ENCODE data around the gene FAM117B. TPM values are rescaled to one million over a fixed set of nuclear protein-coding genes. Genes with fewer than 3 reads are reported as not detected.

The FAM117B gene
- total RNA-seq, 1 experiment from 2014 or later, result 9.9 TPM

DNA sequence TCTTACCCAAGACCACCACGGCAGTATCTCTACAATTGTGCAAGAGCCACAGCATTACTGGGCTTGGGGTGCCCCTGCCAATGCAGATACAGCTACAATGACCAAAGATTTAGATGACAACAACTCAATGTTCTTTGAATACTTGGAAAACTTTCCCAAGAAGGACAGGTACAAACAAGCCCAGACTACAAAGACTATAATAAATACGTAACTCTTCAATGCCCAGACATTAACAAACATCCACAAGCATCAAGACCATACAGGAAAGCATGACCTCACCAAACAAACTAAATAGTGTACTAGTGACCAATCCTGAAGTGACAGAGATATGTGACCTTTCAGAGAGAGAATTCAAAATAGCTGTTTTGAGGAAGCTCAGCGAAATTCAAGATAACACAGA, 174.0 kb downstream of the FAM117B start:
- DNase-seq (ENCODE audit: low spot score), result no peak

DNA sequence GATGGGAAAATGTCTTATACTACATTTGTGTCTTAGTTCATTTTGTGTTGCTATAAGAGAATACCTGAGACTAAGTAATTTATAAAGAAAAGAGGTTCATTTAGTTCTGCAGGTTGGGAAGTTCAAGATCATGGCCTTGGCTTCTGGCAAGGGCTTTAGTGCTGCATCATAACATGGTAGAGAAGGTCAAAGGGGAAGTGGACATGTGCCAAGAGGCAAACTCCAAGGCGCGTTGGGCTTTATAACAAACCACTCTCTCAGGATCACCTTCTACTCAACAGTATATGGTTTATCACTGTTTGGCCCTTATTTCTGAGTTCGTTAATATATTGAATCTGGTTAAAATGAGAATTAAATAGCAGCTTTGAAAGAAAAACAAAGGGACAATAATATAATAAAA, 178.6 kb downstream of the FAM117B start:
- no peak for DNase-seq (ENCODE audit: low spot score)

DNA sequence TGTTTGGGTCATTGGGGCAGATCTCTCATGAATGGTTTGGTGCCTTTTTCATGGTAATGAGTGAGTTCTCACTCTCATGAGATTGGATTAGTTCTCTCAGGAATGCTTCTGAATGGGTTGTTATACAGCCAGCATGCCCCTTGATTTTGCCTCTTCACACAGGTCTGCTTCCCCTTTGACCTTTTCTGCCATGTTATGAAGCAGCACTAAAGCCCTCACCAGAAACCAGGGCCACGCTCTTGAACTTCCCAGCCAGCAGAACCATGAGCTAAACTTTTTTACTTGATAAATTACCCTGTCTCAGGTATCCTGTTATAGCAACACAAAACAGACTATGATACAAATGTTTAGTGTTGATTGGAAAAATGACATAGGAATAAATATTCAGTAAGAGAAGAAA, 179.5 kb downstream of the FAM117B start:
- no peak for DNase-seq (ENCODE audit: low spot score)

DNA sequence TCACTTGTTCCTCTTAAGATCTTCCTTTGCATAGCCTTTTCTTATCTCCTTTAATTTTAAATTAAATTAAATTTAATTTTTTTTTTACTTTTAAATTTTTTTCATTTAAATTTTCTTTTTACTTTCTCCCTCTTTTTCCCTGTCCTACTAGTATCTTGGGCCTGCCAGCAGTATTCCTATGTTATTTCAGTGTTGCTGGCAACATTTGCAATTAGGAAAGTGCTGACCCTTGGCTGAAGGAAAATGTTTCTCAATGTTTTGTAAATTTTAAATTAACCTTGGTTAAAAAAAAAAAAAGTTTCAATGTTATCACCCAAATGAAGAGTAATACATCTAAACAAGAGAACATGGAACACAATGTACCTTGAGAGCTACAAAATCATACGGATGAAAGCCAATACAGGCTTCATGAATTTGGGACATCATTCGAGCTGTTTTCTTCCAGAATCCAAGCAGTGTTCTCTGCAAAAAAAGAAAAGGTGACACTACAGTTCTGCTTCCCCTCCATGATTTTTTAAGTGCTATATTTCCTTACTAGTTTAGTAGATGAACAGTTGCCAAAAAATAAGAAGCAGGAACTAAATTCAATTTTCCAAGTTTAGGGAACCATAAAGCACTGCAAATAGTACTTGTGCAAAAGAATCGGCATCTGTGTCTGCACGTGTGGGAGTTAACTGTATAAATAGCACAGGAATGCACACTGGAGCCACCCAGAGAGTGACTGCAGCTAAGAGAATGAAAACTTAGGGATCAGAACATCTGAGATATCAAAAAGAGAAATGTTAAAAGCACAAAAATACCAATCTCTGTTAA, 181.0 kb downstream of the FAM117B start:
- no peak for DNase-seq (ENCODE audit: low spot score)

DNA sequence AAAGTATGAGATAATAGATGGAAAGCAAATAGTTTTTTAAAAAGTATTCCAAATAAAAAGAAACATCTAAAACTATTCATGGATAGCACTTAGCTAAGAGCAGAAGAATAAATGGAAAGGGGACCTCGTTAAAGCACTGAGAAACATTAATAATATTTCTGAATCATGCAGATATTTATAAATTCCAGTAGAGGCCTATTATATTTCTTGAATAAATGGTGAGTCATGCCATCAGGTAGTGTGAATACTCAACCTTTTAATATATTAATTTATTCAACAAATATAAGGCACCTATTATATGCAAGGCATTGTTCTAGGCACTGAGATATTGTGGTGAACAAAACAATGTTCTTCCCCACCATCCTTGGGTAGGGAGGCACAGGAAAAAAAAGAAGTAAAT, 183.0 kb downstream of the FAM117B start:
- DNase-seq (ENCODE audit: low spot score), result no peak

DNA sequence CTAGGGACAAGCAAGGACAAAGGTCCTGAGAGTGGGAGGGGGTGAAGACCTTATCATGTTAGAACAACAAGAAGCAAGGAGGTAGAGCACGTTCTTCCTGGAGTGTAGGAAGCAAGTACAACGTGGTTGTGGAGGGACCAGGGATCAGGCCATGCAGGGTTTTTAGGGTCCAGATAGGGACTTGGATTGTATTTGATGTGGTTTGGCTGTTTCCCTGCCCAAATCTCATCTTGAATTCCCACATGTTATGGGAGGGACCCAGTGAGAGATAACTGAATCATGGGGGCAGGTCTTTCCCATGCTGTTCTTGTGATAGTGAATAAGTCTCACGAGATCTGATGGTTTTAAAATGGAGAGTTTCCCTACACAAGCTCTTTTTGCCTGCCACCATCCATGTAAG, 183.6 kb downstream of the FAM117B start:
- DNase-seq (ENCODE audit: low spot score), result no peak

Small RNA genes lying within 50 kb of the gene (small RNA-seq; reads per million reads assigned to genes)
- gene MTND4LP17, result not detected

Other genes starting within 250 kb of the FAM117B start
- 0.97 TPM in 1 of 2 replicates, not detected in the other for gene ICA1L, start 236.8 kb downstream of the FAM117B start, total RNA-seq (2014; rRNA removed; shearing (Covaris generic))

Data from HT-29 (cell line).